Sigmoid colon (tissue), 4 donors: ENCODE data around the gene SMAP1.

ENCODE experiments used
- CTCF ChIP-seq, 4 experiments: fragments of 450-650 bp in 3 of 4; fragments of 200-600 bp in 1 of 4; IDR thresholded peaks; one replicate each; pipeline ENCODE4 v1.5.1; 2016 to 2019; ENCODE audit warnings: antibody characterized with exemption in 4 of 4, mild to moderate bottlenecking in 3 of 4, moderate library complexity in 2 of 4
- EP300 ChIP-seq, 4 donors: sonication (generic); formaldehyde crosslinking; IDR thresholded peaks; one replicate each; pipeline ENCODE4 v1.6.1; 2017; ENCODE audit warnings: antibody characterized with exemption in 4 of 4
- POLR2A ChIP-seq, 2 donors: fragments of 450-650 bp; IDR thresholded peaks; one replicate each; pipeline ENCODE4 v1.6.1; 2016; ENCODE audit warnings: antibody characterized with exemption in 2 of 2, mild to moderate bottlenecking in 2 of 2, moderate library complexity in 2 of 2
- POLR2AphosphoS5 ChIP-seq, 4 donors: sonication (generic); formaldehyde crosslinking; IDR thresholded peaks; one replicate each; pipeline ENCODE4 v1.6.1; 2017; ENCODE audit warnings: antibody characterized with exemption in 4 of 4

- TF ChIP-seq CTCF (IDR thresholded peaks at IDR 0.05) = no peak
- no peak for TF ChIP-seq POLR2A (IDR thresholded peaks at IDR 0.05)
- no peak for TF ChIP-seq EP300 (IDR thresholded peaks at IDR 0.05)
- no peak for TF ChIP-seq POLR2AphosphoS5 (IDR thresholded peaks at IDR 0.05)
Observed at GRCh38 chr6:70669133-70669532, 1.4 kb downstream of the SMAP1 start.
